Neural cell (in vitro differentiated cells): ENCODE measurements around the gene FHAD1.

Experiments
- EZH2 ChIP-seq: fragments of 200-600, 300-800 bp; shearing (Covaris generic), sonication (generic); IDR thresholded peaks from 2 replicates; pipeline ENCODE4 v1.6.1; 2014; ENCODE audit warnings: antibody characterized with exemption, low read length, borderline replicate concordance, mild to moderate bottlenecking; ENCODE audit not compliant: insufficient read depth, poor library complexity, severe bottlenecking
- POLR2AphosphoS5 ChIP-seq: IDR thresholded peaks from 2 replicates; pipeline ENCODE4 v1.6.1; 2012
- RAD21 ChIP-seq: fragments of 450-650 bp; conservative IDR thresholded peaks from 2 replicates; pipeline ENCODE4 v1.6.1; 2014; ENCODE audit warnings: antibody characterized with exemption, mild to moderate bottlenecking, moderate library complexity
- SMC3 ChIP-seq: fragments of 450-650 bp; conservative IDR thresholded peaks from 2 replicates; pipeline ENCODE4 v1.6.1; 2014; ENCODE audit warnings: antibody characterized with exemption, mild to moderate bottlenecking, moderate library complexity; ENCODE audit not compliant: poor library complexity
- TF ChIP-seq, protein P1 (sequence below): fragments of 450-650 bp; IDR thresholded peaks from 2 replicates; pipeline ENCODE4 v1.5.1; 2014; ENCODE audit warnings: antibody characterized with exemption, mild to moderate bottlenecking, moderate library complexity; ENCODE audit not compliant: poor library complexity, severe bottlenecking
- TF ChIP-seq, protein P2 (sequence below): IDR thresholded peaks from 2 replicates; pipeline ENCODE4 v1.6.1; 2012; ENCODE audit warnings: borderline replicate concordance

DNA sequence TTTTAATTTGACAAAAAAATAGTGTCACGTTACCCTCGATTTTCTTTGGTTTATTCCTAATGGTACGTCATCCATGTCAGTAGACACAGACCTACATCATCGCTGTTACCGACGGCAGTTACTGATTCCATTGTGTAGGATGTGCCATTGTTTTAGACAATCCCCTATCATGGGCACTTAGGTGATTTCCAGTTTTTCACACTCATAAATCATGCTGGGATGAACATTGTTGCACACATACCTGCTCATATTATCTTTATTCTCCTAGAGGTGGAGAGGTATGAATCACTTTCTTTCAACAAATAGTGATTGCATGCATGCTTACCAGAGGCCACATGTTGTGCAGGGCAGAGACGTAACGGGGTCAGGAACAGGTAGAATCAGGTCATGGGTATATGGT lies 83.0 kb downstream of the FHAD1 start:
- TF ChIP-seq EZH2 (no peak), POLR2AphosphoS5 (no peak), RAD21 (no peak), SMC3 (no peak)
- TF ChIP-seq, protein P1, sequence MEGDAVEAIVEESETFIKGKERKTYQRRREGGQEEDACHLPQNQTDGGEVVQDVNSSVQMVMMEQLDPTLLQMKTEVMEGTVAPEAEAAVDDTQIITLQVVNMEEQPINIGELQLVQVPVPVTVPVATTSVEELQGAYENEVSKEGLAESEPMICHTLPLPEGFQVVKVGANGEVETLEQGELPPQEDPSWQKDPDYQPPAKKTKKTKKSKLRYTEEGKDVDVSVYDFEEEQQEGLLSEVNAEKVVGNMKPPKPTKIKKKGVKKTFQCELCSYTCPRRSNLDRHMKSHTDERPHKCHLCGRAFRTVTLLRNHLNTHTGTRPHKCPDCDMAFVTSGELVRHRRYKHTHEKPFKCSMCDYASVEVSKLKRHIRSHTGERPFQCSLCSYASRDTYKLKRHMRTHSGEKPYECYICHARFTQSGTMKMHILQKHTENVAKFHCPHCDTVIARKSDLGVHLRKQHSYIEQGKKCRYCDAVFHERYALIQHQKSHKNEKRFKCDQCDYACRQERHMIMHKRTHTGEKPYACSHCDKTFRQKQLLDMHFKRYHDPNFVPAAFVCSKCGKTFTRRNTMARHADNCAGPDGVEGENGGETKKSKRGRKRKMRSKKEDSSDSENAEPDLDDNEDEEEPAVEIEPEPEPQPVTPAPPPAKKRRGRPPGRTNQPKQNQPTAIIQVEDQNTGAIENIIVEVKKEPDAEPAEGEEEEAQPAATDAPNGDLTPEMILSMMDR = no peak
- TF ChIP-seq, protein P2, sequence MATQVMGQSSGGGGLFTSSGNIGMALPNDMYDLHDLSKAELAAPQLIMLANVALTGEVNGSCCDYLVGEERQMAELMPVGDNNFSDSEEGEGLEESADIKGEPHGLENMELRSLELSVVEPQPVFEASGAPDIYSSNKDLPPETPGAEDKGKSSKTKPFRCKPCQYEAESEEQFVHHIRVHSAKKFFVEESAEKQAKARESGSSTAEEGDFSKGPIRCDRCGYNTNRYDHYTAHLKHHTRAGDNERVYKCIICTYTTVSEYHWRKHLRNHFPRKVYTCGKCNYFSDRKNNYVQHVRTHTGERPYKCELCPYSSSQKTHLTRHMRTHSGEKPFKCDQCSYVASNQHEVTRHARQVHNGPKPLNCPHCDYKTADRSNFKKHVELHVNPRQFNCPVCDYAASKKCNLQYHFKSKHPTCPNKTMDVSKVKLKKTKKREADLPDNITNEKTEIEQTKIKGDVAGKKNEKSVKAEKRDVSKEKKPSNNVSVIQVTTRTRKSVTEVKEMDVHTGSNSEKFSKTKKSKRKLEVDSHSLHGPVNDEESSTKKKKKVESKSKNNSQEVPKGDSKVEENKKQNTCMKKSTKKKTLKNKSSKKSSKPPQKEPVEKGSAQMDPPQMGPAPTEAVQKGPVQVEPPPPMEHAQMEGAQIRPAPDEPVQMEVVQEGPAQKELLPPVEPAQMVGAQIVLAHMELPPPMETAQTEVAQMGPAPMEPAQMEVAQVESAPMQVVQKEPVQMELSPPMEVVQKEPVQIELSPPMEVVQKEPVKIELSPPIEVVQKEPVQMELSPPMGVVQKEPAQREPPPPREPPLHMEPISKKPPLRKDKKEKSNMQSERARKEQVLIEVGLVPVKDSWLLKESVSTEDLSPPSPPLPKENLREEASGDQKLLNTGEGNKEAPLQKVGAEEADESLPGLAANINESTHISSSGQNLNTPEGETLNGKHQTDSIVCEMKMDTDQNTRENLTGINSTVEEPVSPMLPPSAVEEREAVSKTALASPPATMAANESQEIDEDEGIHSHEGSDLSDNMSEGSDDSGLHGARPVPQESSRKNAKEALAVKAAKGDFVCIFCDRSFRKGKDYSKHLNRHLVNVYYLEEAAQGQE = no peak
